Measurements from ENCODE around the gene ZNF83. TPM values are rescaled to one million over a fixed set of nuclear protein-coding genes. Genes with fewer than 3 reads are reported as not detected.

The ZNF83 gene
- total and polyA plus RNA-seq, 10 donors = 31.8 to 87.7 (median 60.7) TPM

- intact Hi-C loops (cut with DNase I; ENCODE audit: low total_unique reads) = no loop called here
- Histone ChIP-seq H3K27ac (no peak overlapping the region), H3K9me3 (peaks cover 0 to 18% (median 0%) of the 10 kb centered on the region in 8 donors), H3K27me3 (replicated peaks in 1 of 7) (no peaks in the 10 kb centered on the region), H3K4me3 (no peak overlapping the region), H3K4me1 (no peaks in the 10 kb centered on the region), H3K36me3 (peaks cover 5 to 97% (median 34%) of the 10 kb centered on the region in 6 donors)
- WGBS, 5 donors = 86 to 97% (median 94%) methylated on average over 5 of the region's 5 CpGs
- no peak for DNase-seq
- TF ChIP-seq POLR2A (IDR thresholded peaks at IDR 0.05) = no peak
- TF ChIP-seq, protein P1, sequence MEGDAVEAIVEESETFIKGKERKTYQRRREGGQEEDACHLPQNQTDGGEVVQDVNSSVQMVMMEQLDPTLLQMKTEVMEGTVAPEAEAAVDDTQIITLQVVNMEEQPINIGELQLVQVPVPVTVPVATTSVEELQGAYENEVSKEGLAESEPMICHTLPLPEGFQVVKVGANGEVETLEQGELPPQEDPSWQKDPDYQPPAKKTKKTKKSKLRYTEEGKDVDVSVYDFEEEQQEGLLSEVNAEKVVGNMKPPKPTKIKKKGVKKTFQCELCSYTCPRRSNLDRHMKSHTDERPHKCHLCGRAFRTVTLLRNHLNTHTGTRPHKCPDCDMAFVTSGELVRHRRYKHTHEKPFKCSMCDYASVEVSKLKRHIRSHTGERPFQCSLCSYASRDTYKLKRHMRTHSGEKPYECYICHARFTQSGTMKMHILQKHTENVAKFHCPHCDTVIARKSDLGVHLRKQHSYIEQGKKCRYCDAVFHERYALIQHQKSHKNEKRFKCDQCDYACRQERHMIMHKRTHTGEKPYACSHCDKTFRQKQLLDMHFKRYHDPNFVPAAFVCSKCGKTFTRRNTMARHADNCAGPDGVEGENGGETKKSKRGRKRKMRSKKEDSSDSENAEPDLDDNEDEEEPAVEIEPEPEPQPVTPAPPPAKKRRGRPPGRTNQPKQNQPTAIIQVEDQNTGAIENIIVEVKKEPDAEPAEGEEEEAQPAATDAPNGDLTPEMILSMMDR (IDR thresholded peaks at IDR 0.05 in 8 of 11, conservative IDR thresholded peaks at IDR 0.05 in 3 of 11) = no peak
- no peak for TF ChIP-seq POLR2AphosphoS5 (IDR thresholded peaks at IDR 0.05)
Measured at GRCh38 chr19:52658595-52658994, 20.4 kb upstream of the ZNF83 start.

DNA sequence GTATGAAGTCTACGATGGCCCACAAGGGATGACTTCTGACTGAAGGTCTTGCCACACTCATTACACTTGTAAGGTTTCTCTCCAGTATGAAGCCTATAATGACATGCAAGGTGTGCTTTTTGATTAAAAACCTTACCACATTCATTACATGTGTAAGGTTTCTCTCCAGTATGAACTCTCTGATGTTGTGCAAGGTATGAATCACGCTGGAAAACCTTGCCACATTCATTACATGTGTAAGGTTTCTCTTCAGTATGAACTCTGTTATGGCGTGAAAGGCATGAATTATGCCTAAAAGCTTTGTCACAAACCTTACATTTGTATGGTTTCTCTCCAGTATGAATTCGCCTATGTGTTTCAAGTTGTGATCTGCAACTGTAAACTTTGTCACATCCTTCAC, 15.0 kb upstream of the ZNF83 start:
- DNase-seq = no peak
- intact Hi-C loops (cut with DNase I; ENCODE audit: low total_unique reads) = no loop called here
- 92 to 98% (median 97%) methylated on average over 4 of the region's 4 CpGs for WGBS, 5 donors
- Histone ChIP-seq H3K27me3 (replicated peaks in 1 of 7) (no peaks in the 10 kb centered on the region), H3K36me3 (peaks cover 5 to 80% (median 38%) of the 10 kb centered on the region in 6 donors), H3K4me3 (no peak overlapping the region), H3K9me3 (peaks cover 0 to 71% (median 12%) of the 10 kb centered on the region in 8 donors), H3K27ac (no peak overlapping the region), H3K4me1 (no peaks in the 10 kb centered on the region)
- TF ChIP-seq POLR2A (IDR thresholded peaks at IDR 0.05) (no peak), POLR2AphosphoS5 (IDR thresholded peaks at IDR 0.05) (no peak)
- TF ChIP-seq, protein P1 (IDR thresholded peaks at IDR 0.05 in 8 of 11, conservative IDR thresholded peaks at IDR 0.05 in 3 of 11) = no peak

DNA sequence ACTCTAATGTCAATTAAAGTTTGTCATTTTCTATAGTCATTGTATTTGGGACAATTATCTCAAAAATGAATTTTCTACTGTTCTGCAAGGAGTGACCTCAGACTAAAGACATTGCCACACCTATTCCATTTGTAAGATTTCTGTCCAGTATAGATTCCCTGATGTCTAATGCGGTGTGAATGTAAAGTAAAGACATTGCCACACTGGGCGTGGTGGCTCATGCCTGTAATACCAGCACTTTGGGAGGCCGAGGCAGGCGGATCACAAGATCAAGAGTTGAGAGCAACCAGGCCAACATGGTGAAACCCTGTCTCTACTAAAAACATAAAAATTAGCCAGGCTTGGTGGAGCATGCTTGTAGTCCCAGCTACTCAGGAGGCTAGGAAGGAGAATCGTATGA, 13.8 kb upstream of the ZNF83 start:
- TF ChIP-seq, protein P1 (IDR thresholded peaks at IDR 0.05 in 8 of 11, conservative IDR thresholded peaks at IDR 0.05 in 3 of 11) = no peak
- TF ChIP-seq POLR2A (IDR thresholded peaks at IDR 0.05) (no peak), POLR2AphosphoS5 (IDR thresholded peaks at IDR 0.05) (no peak)
- no peaks in the 10 kb centered on the region for H3K4me1 ChIP-seq
- H3K9me3 ChIP-seq = peaks cover 4 to 83% (median 24%) of the 10 kb centered on the region in 8 donors
- no peak overlapping the region for H3K4me3 ChIP-seq
- intact Hi-C loops (cut with DNase I; ENCODE audit: low total_unique reads) = no loop called here
- H3K27me3 ChIP-seq (replicated peaks in 1 of 7) = no peaks in the 10 kb centered on the region
- H3K27ac ChIP-seq = no peak overlapping the region
- 82 to 98% (median 97%) methylated on average over 5 of the region's 5 CpGs for WGBS, 5 donors
- no peak for DNase-seq
- H3K36me3 ChIP-seq = peaks cover 5 to 68% (median 38%) of the 10 kb centered on the region in 6 donors

- intact Hi-C loops (cut with DNase I; ENCODE audit: low total_unique reads) = no loop called here
- Histone ChIP-seq H3K4me1 (no peaks in the 10 kb centered on the region), H3K27me3 (replicated peaks in 1 of 7) (no peaks in the 10 kb centered on the region), H3K36me3 (peaks cover 0 to 41% (median 18%) of the 10 kb centered on the region in 6 donors), H3K9me3 (peaks cover 10 to 99% (median 51%) of the 10 kb centered on the region in 8 donors), H3K4me3 (no peak overlapping the region), H3K27ac (no peak overlapping the region)
- no peak for DNase-seq
- WGBS, 5 donors = 84 to 94% (median 93%) methylated on average over 4 of the region's 4 CpGs
- TF ChIP-seq POLR2AphosphoS5 (IDR thresholded peaks at IDR 0.05) = no peak
Measured at GRCh38 chr19:52648336-52649016, 10.3 kb upstream of the ZNF83 start.

Measured in spleen (tissue), 11 donors.